Left kidney (tissue), 2 donors: Measurements from ENCODE around the gene ADARB2. TPM values are rescaled to one million over a fixed set of nuclear protein-coding genes. Genes with fewer than 3 reads are reported as not detected.

ENCODE experiments used
- DNase-seq: peaks from one replicate; pipeline ENCODE4 v3.0.0-alpha.2; 2013
- polyA plus RNA-seq: library from polyadenylated mRNA; unstranded; fragments of 120-200 nt; gene quantifications from one replicate; pipeline ENCODE4 v1.2.1, GENCODE V29; 2013; ENCODE audit not compliant: insufficient read length

ADARB2 gene
- polyA plus RNA-seq, 1 donor = 0.88 TPM

- no peak for DNase-seq
Observed at GRCh38 chr10:1569208-1569607, 168.1 kb downstream of the ADARB2 start.

- no peak for DNase-seq
Observed at GRCh38 chr10:1567742-1568495, 169.4 kb downstream of the ADARB2 start.

GRCh38 chr10:1567152-1567551 lies 170.2 kb downstream of the ADARB2 start:
- DNase-seq = no peak

- DNase-seq = no peak
Observed at GRCh38 chr10:1564791-1565190, 172.5 kb downstream of the ADARB2 start.

GRCh38 chr10:1563028-1563427 lies 174.3 kb downstream of the ADARB2 start:
- no peak for DNase-seq

- no peak for DNase-seq
Observed at GRCh38 chr10:1561731-1562337, 175.5 kb downstream of the ADARB2 start.

GRCh38 chr10:1560535-1561192 lies 176.7 kb downstream of the ADARB2 start:
- no peak for DNase-seq

- DNase-seq = no peak
Observed at GRCh38 chr10:1559761-1560160, 177.6 kb downstream of the ADARB2 start.

- DNase-seq = no peak
Observed at GRCh38 chr10:1559311-1559710, 178.0 kb downstream of the ADARB2 start.

- DNase-seq = no peak
Observed at GRCh38 chr10:1558906-1559305, 178.4 kb downstream of the ADARB2 start.

- DNase-seq = no peak
Observed at GRCh38 chr10:1557081-1557480, 180.2 kb downstream of the ADARB2 start.

GRCh38 chr10:1556496-1556895 lies 180.8 kb downstream of the ADARB2 start:
- no peak for DNase-seq

GRCh38 chr10:1553951-1554350 lies 183.4 kb downstream of the ADARB2 start:
- no peak for DNase-seq

GRCh38 chr10:1552881-1553670 lies 184.2 kb downstream of the ADARB2 start:
- DNase-seq = no peak

- DNase-seq = no peak
Observed at GRCh38 chr10:1552406-1552805, 184.9 kb downstream of the ADARB2 start.

- DNase-seq = no peak
Observed at GRCh38 chr10:1551636-1552338, 185.5 kb downstream of the ADARB2 start.

GRCh38 chr10:1550616-1551015 lies 186.7 kb downstream of the ADARB2 start:
- DNase-seq = no peak

- DNase-seq = no peak
Observed at GRCh38 chr10:1550291-1550595, 187.1 kb downstream of the ADARB2 start.

GRCh38 chr10:1549591-1550290 lies 187.6 kb downstream of the ADARB2 start:
- no peak for DNase-seq

GRCh38 chr10:1548596-1548995 lies 188.7 kb downstream of the ADARB2 start:
- no peak for DNase-seq

GRCh38 chr10:1548146-1548545 lies 189.2 kb downstream of the ADARB2 start:
- DNase-seq = no peak
